SK-N-SH treated with all-trans-retinoic acid at 6 μM for 48 hours (cell line): ENCODE measurements around the gene ADGRV1.
A peak's percentile ranks its signal among the peaks of the same experiment; 100 is the strongest.

Source experiments
- ATAC-seq: fragments of 200-7000 bp; cut with Tn5 transposase; 3 replicates; pipeline ENCODE4 v1.9.1; 2020; ENCODE audit warnings: mild to moderate bottlenecking, moderate library complexity
- ARNTL ChIP-seq: fragments of 450-650 bp; formaldehyde crosslinking; IDR thresholded peaks from 2 replicates; pipeline ENCODE4 v1.5.0; 2020; ENCODE audit warnings: low read depth, mild to moderate bottlenecking, moderate library complexity, borderline replicate concordance
- BACH2 ChIP-seq: fragments of 250-450 bp; sonication (Bioruptor Pico); IDR thresholded peaks from 2 replicates; pipeline ENCODE4 v1.9.0; 2021; ENCODE audit warnings: mild to moderate bottlenecking, borderline replicate concordance
- CSDC2 ChIP-seq: fragments of 250-450 bp; sonication (Bioruptor Pico); IDR thresholded peaks from 2 replicates; pipeline ENCODE4 v1.5.0; 2020; ENCODE audit warnings: mild to moderate bottlenecking, moderate library complexity
- CSRNP3 ChIP-seq: fragments of 250-450 bp; sonication (Bioruptor Pico); IDR thresholded peaks from 2 replicates; pipeline ENCODE4 v1.5.1; 2021; ENCODE audit warnings: mild to moderate bottlenecking, moderate library complexity
- ESRRG ChIP-seq: fragments of 250-450 bp; sonication (Bioruptor Pico); IDR thresholded peaks from 2 replicates; pipeline ENCODE4 v1.6.1; 2021; ENCODE audit warnings: mild to moderate bottlenecking
- GLIS3 ChIP-seq: fragments of 250-450 bp; sonication (Bioruptor Pico); IDR thresholded peaks from 2 replicates; pipeline ENCODE4 v1.5.0; 2020; ENCODE audit warnings: mild to moderate bottlenecking, moderate library complexity
- ISL1 ChIP-seq: fragments of 250-450 bp; sonication (Bioruptor Pico); IDR thresholded peaks from 2 replicates; pipeline ENCODE4 v2.1.2; 2022; ENCODE audit warnings: mild to moderate bottlenecking, moderate library complexity
- OSR1 ChIP-seq: fragments of 250-450 bp; sonication (Bioruptor Pico); IDR thresholded peaks from 2 replicates; pipeline ENCODE4 v1.8.0; 2022; ENCODE audit warnings: moderate library complexity, mild to moderate bottlenecking, inconsistent platforms
- POU6F1 ChIP-seq: fragments of 250-450 bp; sonication (Bioruptor Pico); IDR thresholded peaks from 2 replicates; pipeline ENCODE4 v1.8.0; 2021; ENCODE audit warnings: low read depth, mild to moderate bottlenecking, moderate library complexity, borderline replicate concordance
- PPARA ChIP-seq: fragments of 250-450 bp; sonication (Bioruptor Pico); IDR thresholded peaks from 2 replicates; pipeline ENCODE4 v1.5.0; 2020; ENCODE audit warnings: mild to moderate bottlenecking, borderline replicate concordance
- RARB ChIP-seq: fragments of 250-450 bp; sonication (Bioruptor Pico); IDR thresholded peaks from 2 replicates; pipeline ENCODE4 v1.8.0; 2021; ENCODE audit warnings: mild to moderate bottlenecking, moderate library complexity
- SNAI2 ChIP-seq: fragments of 250-450 bp; sonication (Bioruptor Pico); IDR thresholded peaks from 2 replicates; pipeline ENCODE4 v1.5.0; 2020; ENCODE audit warnings: mild to moderate bottlenecking, moderate library complexity
- TOX ChIP-seq: fragments of 250-450 bp; sonication (Bioruptor Pico); IDR thresholded peaks from 2 replicates; pipeline ENCODE4 v1.8.0; 2021; ENCODE audit warnings: mild to moderate bottlenecking, moderate library complexity, borderline replicate concordance
- ZC3H10 ChIP-seq: fragments of 250-450 bp; sonication (Bioruptor Pico); IDR thresholded peaks from 2 replicates; pipeline ENCODE4 v1.5.1; 2021; ENCODE audit warnings: mild to moderate bottlenecking, moderate library complexity
- ZFP3 ChIP-seq: fragments of 250-450 bp; sonication (Bioruptor Pico); IDR thresholded peaks from 2 replicates; pipeline ENCODE4 v1.5.0; 2020; ENCODE audit warnings: mild to moderate bottlenecking, moderate library complexity
- ZFP30 ChIP-seq: fragments of 450-650 bp; formaldehyde crosslinking; IDR thresholded peaks from 2 replicates; pipeline ENCODE4 v1.5.0; 2022; ENCODE audit warnings: mild to moderate bottlenecking, moderate library complexity
- ZNF565 ChIP-seq: fragments of 450-650 bp; formaldehyde crosslinking; conservative IDR thresholded peaks from 2 replicates; pipeline ENCODE4 v1.5.0; 2020; ENCODE audit warnings: low read depth, mild to moderate bottlenecking, moderate library complexity
- ZNF70 ChIP-seq: fragments of 450-650 bp; formaldehyde crosslinking; IDR thresholded peaks from 2 replicates; pipeline ENCODE4 v1.5.0; 2020; ENCODE audit warnings: mild to moderate bottlenecking, moderate library complexity
- ZNF8 ChIP-seq: fragments of 450-650 bp; formaldehyde crosslinking; IDR thresholded peaks from 2 replicates; pipeline ENCODE4 v1.5.0; 2020; ENCODE audit warnings: mild to moderate bottlenecking, moderate library complexity
- TF ChIP-seq, protein P1 (sequence below): fragments of 250-450 bp; sonication (Bioruptor Pico); IDR thresholded peaks from 2 replicates; pipeline ENCODE4 v1.5.0; 2020; ENCODE audit warnings: mild to moderate bottlenecking, moderate library complexity
- TF ChIP-seq, protein P2 (sequence below): fragments of 250-450 bp; sonication (Bioruptor Pico); IDR thresholded peaks from 2 replicates; pipeline ENCODE4 v1.8.0; 2020; ENCODE audit warnings: mild to moderate bottlenecking, moderate library complexity, borderline replicate concordance

The ADGRV1 gene

DNA sequence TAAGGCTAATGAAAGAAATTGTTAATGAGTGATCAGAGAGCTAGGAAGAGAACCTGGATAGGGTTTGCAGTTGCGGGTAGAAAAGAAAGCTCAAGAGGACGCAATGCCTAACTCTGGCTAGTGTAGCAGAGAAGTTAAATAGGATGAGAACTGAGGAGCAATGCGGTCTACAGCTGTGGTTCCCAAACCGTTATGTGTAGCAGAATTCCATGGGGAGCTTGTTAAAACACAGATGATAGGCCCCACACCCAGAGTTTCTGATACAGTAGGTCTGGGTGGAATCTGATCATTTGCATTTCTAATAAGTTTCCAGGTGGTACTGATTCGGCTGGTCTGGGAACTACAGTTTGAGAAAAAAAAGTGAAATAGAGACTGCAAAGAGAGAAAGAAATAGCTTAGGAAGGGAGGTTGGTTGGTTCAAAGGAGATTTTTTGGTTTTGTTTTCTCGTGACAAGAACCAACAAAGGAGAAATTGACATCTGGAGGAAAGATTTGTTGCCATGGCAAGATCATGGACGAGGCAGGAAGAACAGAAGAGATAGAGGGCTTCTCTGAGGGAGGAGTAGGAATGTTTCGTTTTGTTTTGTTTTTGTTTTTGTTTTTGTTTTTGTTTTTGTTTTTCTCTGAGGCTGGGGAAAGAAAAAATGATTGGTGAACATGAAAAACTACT is 548.4 kb downstream of the ADGRV1 start:
- ATAC-seq = no peak
- TF ChIP-seq GLIS3 (CRISPR knock-in tag) (no peak), ARNTL (CRISPR knock-in tag) (no peak), ZNF70 (CRISPR knock-in tag) (no peak), RARB (no peak), SNAI2 (no peak), CSDC2 (CRISPR knock-in tag) (no peak), OSR1 (CRISPR knock-in tag) (no peak), CSRNP3 (no peak), ISL1 (no peak), PPARA (CRISPR knock-in tag) (no peak), ZFP3 (no peak)

DNA sequence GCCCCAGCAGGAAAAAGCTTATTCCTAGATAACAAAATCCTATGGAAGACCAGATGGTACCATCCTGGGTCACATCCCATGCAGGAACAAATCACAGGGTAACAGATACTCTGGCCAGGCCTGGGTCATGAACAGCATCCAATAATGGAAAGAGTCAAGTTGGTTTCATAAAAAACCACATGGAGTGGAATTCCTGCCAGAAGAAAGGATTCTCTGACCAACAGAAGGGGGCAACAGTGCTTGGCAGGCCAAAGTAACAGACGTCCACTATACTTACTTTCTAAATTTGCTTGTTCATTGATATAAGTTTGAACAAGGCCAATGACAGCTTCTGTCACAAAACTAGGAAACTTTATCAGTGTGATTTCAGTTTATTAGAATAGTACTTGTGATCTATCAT is 551.0 kb downstream of the ADGRV1 start:
- ATAC-seq = peak; percentile 40; the same call in 1 of the 3 replicates
- TF ChIP-seq ISL1 (no peak), ARNTL (CRISPR knock-in tag) (no peak), ZFP30 (CRISPR knock-in tag) (no peak), ZFP3 (no peak), CSRNP3 (no peak), GLIS3 (CRISPR knock-in tag) (no peak), RARB (no peak), BACH2 (CRISPR knock-in tag) (no peak), CSDC2 (CRISPR knock-in tag) (no peak), ZC3H10 (CRISPR knock-in tag) (no peak), TOX (CRISPR knock-in tag) (no peak), PPARA (CRISPR knock-in tag) (no peak), ZNF70 (CRISPR knock-in tag) (no peak), ZNF565 (CRISPR knock-in tag) (no peak), ESRRG (no peak), ZNF8 (CRISPR knock-in tag) (no peak), POU6F1 (CRISPR knock-in tag) (no peak)
- TF ChIP-seq, protein P1, sequence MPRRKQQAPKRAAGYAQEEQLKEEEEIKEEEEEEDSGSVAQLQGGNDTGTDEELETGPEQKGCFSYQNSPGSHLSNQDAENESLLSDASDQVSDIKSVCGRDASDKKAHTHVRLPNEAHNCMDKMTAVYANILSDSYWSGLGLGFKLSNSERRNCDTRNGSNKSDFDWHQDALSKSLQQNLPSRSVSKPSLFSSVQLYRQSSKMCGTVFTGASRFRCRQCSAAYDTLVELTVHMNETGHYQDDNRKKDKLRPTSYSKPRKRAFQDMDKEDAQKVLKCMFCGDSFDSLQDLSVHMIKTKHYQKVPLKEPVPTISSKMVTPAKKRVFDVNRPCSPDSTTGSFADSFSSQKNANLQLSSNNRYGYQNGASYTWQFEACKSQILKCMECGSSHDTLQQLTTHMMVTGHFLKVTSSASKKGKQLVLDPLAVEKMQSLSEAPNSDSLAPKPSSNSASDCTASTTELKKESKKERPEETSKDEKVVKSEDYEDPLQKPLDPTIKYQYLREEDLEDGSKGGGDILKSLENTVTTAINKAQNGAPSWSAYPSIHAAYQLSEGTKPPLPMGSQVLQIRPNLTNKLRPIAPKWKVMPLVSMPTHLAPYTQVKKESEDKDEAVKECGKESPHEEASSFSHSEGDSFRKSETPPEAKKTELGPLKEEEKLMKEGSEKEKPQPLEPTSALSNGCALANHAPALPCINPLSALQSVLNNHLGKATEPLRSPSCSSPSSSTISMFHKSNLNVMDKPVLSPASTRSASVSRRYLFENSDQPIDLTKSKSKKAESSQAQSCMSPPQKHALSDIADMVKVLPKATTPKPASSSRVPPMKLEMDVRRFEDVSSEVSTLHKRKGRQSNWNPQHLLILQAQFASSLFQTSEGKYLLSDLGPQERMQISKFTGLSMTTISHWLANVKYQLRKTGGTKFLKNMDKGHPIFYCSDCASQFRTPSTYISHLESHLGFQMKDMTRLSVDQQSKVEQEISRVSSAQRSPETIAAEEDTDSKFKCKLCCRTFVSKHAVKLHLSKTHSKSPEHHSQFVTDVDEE (CRISPR knock-in tag) = no peak
- TF ChIP-seq, protein P2, sequence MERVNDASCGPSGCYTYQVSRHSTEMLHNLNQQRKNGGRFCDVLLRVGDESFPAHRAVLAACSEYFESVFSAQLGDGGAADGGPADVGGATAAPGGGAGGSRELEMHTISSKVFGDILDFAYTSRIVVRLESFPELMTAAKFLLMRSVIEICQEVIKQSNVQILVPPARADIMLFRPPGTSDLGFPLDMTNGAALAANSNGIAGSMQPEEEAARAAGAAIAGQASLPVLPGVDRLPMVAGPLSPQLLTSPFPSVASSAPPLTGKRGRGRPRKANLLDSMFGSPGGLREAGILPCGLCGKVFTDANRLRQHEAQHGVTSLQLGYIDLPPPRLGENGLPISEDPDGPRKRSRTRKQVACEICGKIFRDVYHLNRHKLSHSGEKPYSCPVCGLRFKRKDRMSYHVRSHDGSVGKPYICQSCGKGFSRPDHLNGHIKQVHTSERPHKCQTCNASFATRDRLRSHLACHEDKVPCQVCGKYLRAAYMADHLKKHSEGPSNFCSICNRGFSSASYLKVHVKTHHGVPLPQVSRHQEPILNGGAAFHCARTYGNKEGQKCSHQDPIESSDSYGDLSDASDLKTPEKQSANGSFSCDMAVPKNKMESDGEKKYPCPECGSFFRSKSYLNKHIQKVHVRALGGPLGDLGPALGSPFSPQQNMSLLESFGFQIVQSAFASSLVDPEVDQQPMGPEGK (CRISPR knock-in tag) = no peak

DNA sequence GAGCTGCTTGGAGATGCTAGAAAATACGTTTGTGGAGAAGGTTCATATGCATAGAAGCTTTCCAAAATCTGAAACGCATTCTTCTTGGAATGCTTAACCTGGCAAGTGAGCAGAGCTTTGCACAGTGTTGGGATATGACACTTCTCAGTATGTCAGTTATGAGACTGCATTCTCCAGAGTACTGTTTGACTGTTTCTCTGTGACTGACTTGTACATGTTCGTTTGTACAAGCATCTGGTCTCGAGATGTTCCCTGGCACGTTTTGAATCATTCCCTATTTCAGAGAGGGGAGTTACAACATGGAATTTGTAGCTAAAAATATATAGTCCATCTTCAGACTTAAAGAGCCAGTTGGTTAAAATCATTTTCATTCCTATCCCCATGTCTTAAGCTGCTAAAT is 552.1 kb downstream of the ADGRV1 start:
- peak; percentile 54 for ATAC-seq
- TF ChIP-seq SNAI2 (no peak), CSRNP3 (no peak), ZC3H10 (CRISPR knock-in tag) (no peak), OSR1 (CRISPR knock-in tag) (no peak), ZNF565 (CRISPR knock-in tag) (no peak), PPARA (CRISPR knock-in tag) (no peak), BACH2 (CRISPR knock-in tag) (no peak), RARB (no peak), ZNF70 (CRISPR knock-in tag) (no peak), ZFP30 (CRISPR knock-in tag) (no peak), POU6F1 (CRISPR knock-in tag) (no peak), GLIS3 (CRISPR knock-in tag) (no peak)
- TF ChIP-seq, protein P2 (CRISPR knock-in tag) = no peak
- TF ChIP-seq, all 23 proteins: peak for 0
